ENCODE measurements around the gene ERVK3-1.

DNA sequence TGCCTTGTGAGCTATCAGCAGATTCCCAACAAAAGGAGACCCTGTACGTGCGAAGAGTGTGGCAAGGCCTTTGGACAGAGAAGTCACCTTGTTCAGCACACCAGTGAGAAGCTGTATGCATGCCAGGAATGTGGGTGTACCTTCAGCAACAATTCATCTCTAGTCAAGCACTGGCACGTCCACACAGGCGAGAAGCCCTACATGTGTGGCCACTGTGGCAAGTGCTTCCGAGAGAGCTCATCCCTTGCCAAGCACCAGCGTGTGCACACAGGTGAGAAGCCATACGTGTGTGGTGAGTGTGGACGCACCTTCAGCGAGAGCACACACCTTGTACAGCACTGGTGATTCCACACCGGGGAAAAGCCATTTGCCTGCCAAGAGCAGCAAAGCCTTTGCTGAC, 14.1 kb downstream of the ERVK3-1 start:
- TF ChIP-seq CTCF (IDR thresholded peaks at IDR 0.05) (no peak), POLR2A (IDR thresholded peaks at IDR 0.05) (no peak)
